ENCODE measurements around the gene DENND11.

DENND11 gene, protein sequence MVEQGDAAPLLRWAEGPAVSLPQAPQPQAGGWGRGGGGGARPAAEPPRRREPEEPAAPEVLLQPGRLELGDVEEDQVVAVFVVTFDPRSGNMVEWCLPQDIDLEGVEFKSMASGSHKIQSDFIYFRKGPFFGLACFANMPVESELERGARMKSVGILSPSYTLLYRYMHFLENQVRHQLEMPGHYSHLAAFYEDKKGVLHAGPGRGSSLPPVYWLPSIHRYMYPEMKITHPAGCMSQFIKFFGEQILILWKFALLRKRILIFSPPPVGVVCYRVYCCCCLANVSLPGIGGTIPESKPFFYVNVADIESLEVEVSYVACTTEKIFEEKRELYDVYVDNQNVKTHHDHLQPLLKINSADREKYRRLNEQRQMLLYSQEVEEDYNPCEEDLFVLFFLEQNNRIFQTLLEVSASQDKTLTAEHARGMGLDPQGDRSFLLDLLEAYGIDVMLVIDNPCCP

DNA sequence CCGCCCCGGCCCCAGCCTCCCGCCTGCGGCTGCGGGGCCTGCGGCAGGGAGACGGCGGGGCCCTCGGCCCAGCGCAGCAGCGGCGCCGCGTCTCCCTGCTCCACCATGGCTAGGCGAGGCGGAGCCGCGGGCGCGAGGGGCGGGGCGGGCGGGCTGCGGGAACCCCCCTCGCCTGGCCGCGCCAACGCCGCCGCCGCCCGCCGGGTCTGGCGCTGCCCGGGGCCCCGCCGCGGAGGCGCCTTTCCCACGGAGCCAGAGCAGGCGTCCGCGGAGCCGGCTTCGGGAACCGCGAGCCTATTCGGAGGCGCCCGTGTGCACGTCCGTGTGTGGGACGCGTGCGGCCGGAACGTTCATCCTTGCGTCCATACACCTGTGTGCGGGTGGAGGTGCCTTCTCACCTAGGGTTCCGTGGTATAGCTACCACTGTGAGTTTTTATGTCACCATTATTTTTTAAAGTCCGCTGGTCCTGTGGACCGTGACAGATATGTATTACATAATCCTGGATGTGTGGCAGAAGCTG is at the start of gene DENND11:
Gene DENND11, minus strand, starts transcription at position 120 of the 521 bp plus-strand sequence. Its CDS starts 13 bp downstream, at position 107.
- Mint-ChIP-seq H3K27ac (peak within 1 kb of the TSS; percentile 8), H3K4me3 (peak within 1 kb of the TSS; percentile 89), H3K4me1 (peaks cover 50% of the 10 kb centered on the region), H3K9me3 (no peaks in the 10 kb centered on the region), H3K27me3 (ENCODE audit: low read depth, poor library complexity) (peaks cover 29% of the 10 kb centered on the region), H3K36me3 (ENCODE audit: low read depth) (no peaks in the 10 kb centered on the region)
- peak; percentile 76 for DNase-seq
- TF ChIP-seq, protein P1, sequence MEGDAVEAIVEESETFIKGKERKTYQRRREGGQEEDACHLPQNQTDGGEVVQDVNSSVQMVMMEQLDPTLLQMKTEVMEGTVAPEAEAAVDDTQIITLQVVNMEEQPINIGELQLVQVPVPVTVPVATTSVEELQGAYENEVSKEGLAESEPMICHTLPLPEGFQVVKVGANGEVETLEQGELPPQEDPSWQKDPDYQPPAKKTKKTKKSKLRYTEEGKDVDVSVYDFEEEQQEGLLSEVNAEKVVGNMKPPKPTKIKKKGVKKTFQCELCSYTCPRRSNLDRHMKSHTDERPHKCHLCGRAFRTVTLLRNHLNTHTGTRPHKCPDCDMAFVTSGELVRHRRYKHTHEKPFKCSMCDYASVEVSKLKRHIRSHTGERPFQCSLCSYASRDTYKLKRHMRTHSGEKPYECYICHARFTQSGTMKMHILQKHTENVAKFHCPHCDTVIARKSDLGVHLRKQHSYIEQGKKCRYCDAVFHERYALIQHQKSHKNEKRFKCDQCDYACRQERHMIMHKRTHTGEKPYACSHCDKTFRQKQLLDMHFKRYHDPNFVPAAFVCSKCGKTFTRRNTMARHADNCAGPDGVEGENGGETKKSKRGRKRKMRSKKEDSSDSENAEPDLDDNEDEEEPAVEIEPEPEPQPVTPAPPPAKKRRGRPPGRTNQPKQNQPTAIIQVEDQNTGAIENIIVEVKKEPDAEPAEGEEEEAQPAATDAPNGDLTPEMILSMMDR (IDR thresholded peaks at IDR 0.05) = no peak

DNA sequence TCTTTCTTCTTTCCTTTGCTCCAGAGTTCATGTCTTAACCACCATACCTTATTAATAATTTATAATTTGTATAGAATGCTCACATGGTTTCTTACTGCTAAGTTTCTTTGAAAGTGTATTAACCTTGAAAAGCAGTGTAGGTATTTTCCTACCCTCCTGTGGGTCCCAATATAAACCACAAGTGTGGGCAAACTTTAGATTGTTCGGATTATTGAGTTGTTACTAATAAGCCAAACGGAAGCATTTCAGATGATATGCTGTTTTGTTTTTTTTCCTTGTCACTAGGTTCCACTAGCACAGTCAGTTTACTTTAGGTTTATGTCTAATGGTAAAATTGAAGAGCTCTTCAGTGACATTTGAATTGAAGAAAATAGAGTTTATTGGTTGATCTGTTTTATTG is 46.4 kb upstream of the DENND11 start:
- peaks cover 49% of the 10 kb centered on the region for H3K9me3 Mint-ChIP-seq
- peaks cover 99% of the 10 kb centered on the region for H3K36me3 Mint-ChIP-seq (ENCODE audit: low read depth)
- H3K27me3 Mint-ChIP-seq (ENCODE audit: low read depth, poor library complexity) = no peaks in the 10 kb centered on the region
- TF ChIP-seq, protein P1 (IDR thresholded peaks at IDR 0.05) = no peak
- DNase-seq = no peak
- H3K4me1 Mint-ChIP-seq = no peaks in the 10 kb centered on the region
- H3K27ac Mint-ChIP-seq = no peak overlapping the region
- no peak overlapping the region for H3K4me3 Mint-ChIP-seq

DNA sequence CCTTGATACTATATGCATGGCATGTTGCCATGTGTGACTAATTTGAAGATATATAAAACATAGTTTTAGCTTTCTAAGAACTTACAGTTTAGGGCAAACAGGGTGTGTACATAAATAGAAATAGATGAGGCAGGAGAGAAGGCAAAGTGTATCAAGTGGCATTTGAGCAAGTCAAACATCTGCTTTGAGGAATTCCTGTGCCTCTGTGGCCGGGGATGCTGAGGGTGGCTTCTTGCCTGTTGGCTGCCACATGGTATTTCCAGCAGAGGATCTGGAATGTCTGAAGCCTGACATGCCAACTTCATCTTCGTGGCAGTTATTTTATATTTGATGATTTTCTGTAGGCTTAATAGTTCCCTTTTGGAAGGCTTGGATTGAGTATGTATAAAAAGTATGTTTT is 42.2 kb upstream of the DENND11 start:
- TF ChIP-seq, protein P1 (IDR thresholded peaks at IDR 0.05) = no peak
- Mint-ChIP-seq H3K27ac (no peak overlapping the region), H3K4me1 (peaks cover 12% of the 10 kb centered on the region), H3K36me3 (ENCODE audit: low read depth) (peaks cover 83% of the 10 kb centered on the region), H3K27me3 (ENCODE audit: low read depth, poor library complexity) (no peaks in the 10 kb centered on the region), H3K4me3 (no peak overlapping the region), H3K9me3 (peaks cover 8% of the 10 kb centered on the region)
- DNase-seq = no peak

DNA sequence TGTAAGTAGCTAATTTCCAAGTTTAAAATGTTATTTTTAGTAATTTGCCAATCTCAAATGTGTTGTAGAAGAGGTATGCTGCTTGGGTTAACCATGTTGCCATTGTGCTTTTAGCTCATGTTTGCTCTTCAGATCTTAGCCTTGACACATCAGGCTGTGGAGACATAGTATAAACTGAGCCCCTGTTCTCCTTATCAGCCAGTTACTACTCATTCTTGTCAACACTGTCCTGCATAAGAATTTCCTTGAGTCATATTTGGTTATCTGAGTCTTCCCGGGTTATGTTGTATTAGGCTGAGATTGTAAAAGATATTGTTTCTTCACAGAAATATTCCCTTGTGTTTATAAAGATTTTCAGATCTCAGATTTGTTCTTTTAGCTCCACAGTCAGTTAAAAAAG is 40.3 kb upstream of the DENND11 start:
- peaks cover 27% of the 10 kb centered on the region for H3K4me1 Mint-ChIP-seq
- TF ChIP-seq, protein P1 (IDR thresholded peaks at IDR 0.05) = no peak
- DNase-seq = no peak
- H3K36me3 Mint-ChIP-seq (ENCODE audit: low read depth) = peaks cover 65% of the 10 kb centered on the region
- no peaks in the 10 kb centered on the region for H3K27me3 Mint-ChIP-seq (ENCODE audit: low read depth, poor library complexity)
- no peak overlapping the region for H3K4me3 Mint-ChIP-seq
- H3K27ac Mint-ChIP-seq = no peak overlapping the region
- no peaks in the 10 kb centered on the region for H3K9me3 Mint-ChIP-seq

DNA sequence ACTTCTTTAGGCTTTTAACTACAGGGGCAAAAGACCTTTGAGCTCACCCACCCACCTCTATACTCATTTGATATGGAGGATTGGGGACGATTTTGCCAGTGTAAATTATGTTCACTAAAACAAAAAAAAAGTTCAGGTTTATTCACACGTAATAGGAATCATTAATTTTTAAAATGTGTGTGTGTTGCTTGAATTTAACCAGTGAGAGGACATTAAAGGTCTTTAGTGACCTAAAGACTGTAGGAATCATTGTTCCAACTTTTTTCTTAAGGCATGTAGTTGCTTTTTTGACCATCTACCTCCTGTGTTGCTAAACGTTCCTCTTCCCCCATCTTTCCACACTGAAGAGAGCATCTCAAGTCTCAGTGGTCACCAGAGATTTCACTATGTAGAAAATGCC is 37.3 kb upstream of the DENND11 start:
- no peak for DNase-seq
- Mint-ChIP-seq H3K9me3 (no peaks in the 10 kb centered on the region), H3K27ac (no peak overlapping the region), H3K4me3 (peak overlapping the region; percentile 96), H3K36me3 (ENCODE audit: low read depth) (peaks cover 35% of the 10 kb centered on the region), H3K4me1 (peaks cover 27% of the 10 kb centered on the region), H3K27me3 (ENCODE audit: low read depth, poor library complexity) (no peaks in the 10 kb centered on the region)
- TF ChIP-seq, protein P1 (IDR thresholded peaks at IDR 0.05) = no peak
